NCI-H345 (cell line): Measurements from ENCODE around the gene MITD1.
"Not testable (repeated sequence)": the region's sequence is repeated elsewhere in the genome, so short reads cannot be mapped to it uniquely, and the experiment has no call there.

Experiments used
- DNase-seq: peaks from one replicate; lab custom pipeline; 2025; lab: John Stamatoyannopoulos, UW

Gene MITD1

GRCh38 chr2:99180755-99181623 lies at the start of gene MITD1, which contains the start of gene MRPL30:
TSS of gene MITD1 (minus strand) at chr2:99181058. CDS start at chr2:99180981, 77 bp downstream.
TSS of gene MRPL30 (plus strand) at chr2:99181184. CDS start at chr2:99186204, 5,020 bp downstream.
- DNase-seq: peak; percentile 96

- DNase-seq: no peak
Observed at GRCh38 chr2:99217929-99218501, 37.2 kb upstream of the MITD1 start.

- DNase-seq: no peak
Observed at GRCh38 chr2:99216096-99216495, 35.2 kb upstream of the MITD1 start.

- DNase-seq: no peak
Observed at GRCh38 chr2:99205491-99205890, 24.6 kb upstream of the MITD1 start.

GRCh38 chr2:99201959-99202678 lies 21.3 kb upstream of the MITD1 start:
- no peak for DNase-seq

GRCh38 chr2:99200076-99200800 lies 19.4 kb upstream of the MITD1 start:
- DNase-seq: no peak

GRCh38 chr2:99198103-99198841 lies 17.4 kb upstream of the MITD1 start:
- no peak for DNase-seq

GRCh38 chr2:99192364-99192763 lies 11.5 kb upstream of the MITD1 start:
- DNase-seq: not testable (repeated sequence)

GRCh38 chr2:99190548-99190947 lies 9.7 kb upstream of the MITD1 start:
- DNase-seq: no peak

GRCh38 chr2:99188357-99188756 lies 7.5 kb upstream of the MITD1 start:
- DNase-seq: no peak

- DNase-seq: no peak
Observed at GRCh38 chr2:99187011-99187410, 6.2 kb upstream of the MITD1 start.

- DNase-seq: no peak
Observed at GRCh38 chr2:99184811-99185210, 4.0 kb upstream of the MITD1 start.

- DNase-seq: no peak
Observed at GRCh38 chr2:99183025-99183424, 2.2 kb upstream of the MITD1 start.

- DNase-seq: peak; percentile 1
Observed at GRCh38 chr2:99181624-99182000, 754 bp upstream of the MITD1 start.

- DNase-seq: no peak
Observed at GRCh38 chr2:99171377-99172140, 9.3 kb downstream of the MITD1 start.

- no peak for DNase-seq
Observed at GRCh38 chr2:99169534-99169933, 11.3 kb downstream of the MITD1 start.

GRCh38 chr2:99166218-99166617 lies 14.6 kb downstream of the MITD1 start:
- DNase-seq: no peak

- DNase-seq: no peak
Observed at GRCh38 chr2:99159594-99159993, 21.3 kb downstream of the MITD1 start.

- DNase-seq: no peak
Observed at GRCh38 chr2:99158599-99158998, 22.3 kb downstream of the MITD1 start.

GRCh38 chr2:99156891-99157290 lies 24.0 kb downstream of the MITD1 start:
- DNase-seq: no peak
